Activated naive CD8-positive, alpha-beta T cell treated with anti-CD3 and anti-CD28 coated beads, Interleukin-2, amount 50 U/mL, for 24 hours (primary cell): ENCODE measurements around the gene BAHD1.

Source experiments
- ATAC-seq: fragments of 150-1000 bp; cut with Tn5 transposase; one replicate; pipeline ENCODE4 v1.10.0; 2021
- DNase-seq: peaks from one replicate; pipeline ENCODE4 v3.0.0; 2021
- H3K27ac Mint-ChIP-seq: one replicate; pipeline ENCODE4 v1.8.0; 2021; ENCODE audit warnings: mild to moderate bottlenecking, mixed read lengths
- H3K27me3 Mint-ChIP-seq: one replicate; pipeline ENCODE4 v1.8.0; 2021; ENCODE audit warnings: mixed read lengths
- H3K36me3 Mint-ChIP-seq: one replicate; pipeline ENCODE4 v1.8.0; 2021; ENCODE audit warnings: low read depth, mixed read lengths
- H3K4me1 Mint-ChIP-seq: one replicate; pipeline ENCODE4 v1.8.0; 2021; ENCODE audit warnings: mixed read lengths
- H3K4me3 Mint-ChIP-seq: one replicate; pipeline ENCODE4 v1.8.0; 2021; ENCODE audit warnings: mild to moderate bottlenecking, moderate library complexity, mixed read lengths
- H3K9me3 Mint-ChIP-seq: one replicate; pipeline ENCODE4 v1.8.0; 2021; ENCODE audit warnings: mixed read lengths

BAHD1 gene

DNA sequence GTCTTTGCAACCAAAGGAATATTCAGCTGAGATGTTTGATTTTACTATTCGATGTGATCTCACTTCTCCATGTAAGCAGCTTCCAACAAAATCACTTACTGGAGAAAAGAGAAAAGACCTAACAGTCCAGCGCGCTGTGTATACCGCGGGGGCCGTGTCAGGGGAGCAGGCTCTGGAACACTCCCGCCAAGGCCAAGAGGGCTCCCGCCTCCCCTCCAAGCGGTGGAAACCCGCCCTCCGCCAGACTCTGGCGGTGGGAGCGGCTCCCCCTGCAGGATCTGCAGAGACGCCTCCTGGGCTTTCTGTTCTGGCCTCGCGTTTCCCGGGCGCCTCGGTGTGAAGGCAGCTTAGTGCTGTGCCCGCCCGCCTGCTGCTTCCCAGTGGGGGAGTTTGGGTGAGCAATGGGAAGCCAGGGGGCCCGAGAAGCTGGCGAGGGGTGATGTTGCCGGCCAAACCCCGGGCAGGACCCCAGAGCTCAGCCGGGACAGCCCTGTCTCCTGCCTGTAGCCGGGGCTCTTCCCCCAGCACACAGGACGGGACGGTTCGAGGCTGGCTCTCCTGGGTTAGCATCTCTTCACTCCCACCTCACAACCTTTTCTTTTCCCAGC is 66.3 kb downstream of the BAHD1 start:
- DNase-seq, result peak; percentile 77
- ATAC-seq, result peak; percentile 93
- Mint-ChIP-seq H3K4me3 (peak overlapping the region; percentile 3), H3K36me3 (no peaks in the 10 kb centered on the region), H3K27me3 (peaks cover 59% of the 10 kb centered on the region), H3K27ac (no peak overlapping the region), H3K4me1 (peaks cover 30% of the 10 kb centered on the region), H3K9me3 (no peaks in the 10 kb centered on the region)

DNA sequence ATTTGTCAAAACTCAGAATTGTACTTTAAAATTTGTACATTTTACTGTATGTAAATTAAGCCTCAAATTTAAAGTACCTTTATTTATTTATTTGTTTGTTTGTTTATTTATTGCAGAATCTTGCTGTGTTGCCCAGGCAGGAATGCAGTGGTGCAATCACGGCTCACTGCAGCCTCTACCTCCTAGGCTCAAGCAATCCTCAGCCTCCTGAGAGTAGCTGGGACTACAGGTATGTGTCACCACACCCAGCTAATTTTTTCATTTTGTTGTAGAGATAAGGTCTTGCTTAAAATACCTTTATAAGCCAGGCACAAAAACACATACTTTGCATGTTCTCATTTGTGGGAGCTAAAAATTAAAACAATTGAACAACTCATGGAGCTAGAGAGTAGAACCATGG is 67.5 kb downstream of the BAHD1 start:
- no peak for DNase-seq
- Mint-ChIP-seq H3K27ac (no peak overlapping the region), H3K36me3 (no peaks in the 10 kb centered on the region), H3K4me3 (no peak overlapping the region), H3K27me3 (peaks cover 66% of the 10 kb centered on the region), H3K9me3 (no peaks in the 10 kb centered on the region), H3K4me1 (peaks cover 32% of the 10 kb centered on the region)
- ATAC-seq, result no peak

DNA sequence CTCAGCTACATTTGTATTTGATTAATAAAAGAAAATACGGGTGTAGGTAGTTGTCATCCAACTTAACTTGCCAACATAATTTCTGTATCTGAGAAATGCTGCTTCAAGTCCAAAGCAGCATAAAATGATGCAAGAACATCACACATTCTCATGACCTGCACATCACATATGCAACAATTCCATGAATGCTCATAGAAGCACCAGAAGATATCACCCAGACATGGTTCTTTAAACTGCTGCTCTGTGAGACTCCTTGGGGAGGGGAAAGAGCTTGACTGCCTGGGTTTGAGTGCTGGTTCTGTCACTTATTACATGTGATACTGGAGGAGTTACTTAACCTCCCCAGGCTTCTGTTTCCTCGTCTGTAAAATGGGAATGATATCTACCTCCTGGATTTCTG is 69.4 kb downstream of the BAHD1 start:
- no peaks in the 10 kb centered on the region for H3K36me3 Mint-ChIP-seq
- DNase-seq (no peak), ATAC-seq (no peak)
- peaks cover 32% of the 10 kb centered on the region for H3K4me1 Mint-ChIP-seq
- no peaks in the 10 kb centered on the region for H3K9me3 Mint-ChIP-seq
- no peak overlapping the region for H3K4me3 Mint-ChIP-seq
- no peak overlapping the region for H3K27ac Mint-ChIP-seq
- peaks cover 70% of the 10 kb centered on the region for H3K27me3 Mint-ChIP-seq

DNA sequence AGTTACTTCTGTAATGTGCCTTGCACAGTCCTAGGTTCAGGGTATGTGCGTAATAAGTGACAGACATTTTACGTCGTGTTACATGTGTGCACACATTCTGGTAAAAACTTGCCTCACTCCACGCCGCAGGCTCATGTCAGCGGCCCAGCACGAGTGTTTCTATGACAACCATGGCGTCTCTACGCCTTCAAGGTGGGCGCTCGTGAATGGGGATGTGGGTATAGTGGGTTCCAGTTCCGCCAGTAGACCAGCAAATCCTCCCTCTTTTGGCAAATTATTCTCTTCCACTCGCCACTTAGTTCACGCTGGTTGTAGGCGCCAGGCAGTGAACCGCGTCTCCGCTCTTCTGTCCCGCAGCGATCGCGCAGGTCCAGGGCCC is 70.3 kb downstream of the BAHD1 start:
- no peak for ATAC-seq
- Mint-ChIP-seq H3K27ac (no peak overlapping the region), H3K9me3 (no peaks in the 10 kb centered on the region), H3K36me3 (no peaks in the 10 kb centered on the region), H3K4me1 (peaks cover 32% of the 10 kb centered on the region), H3K4me3 (peak overlapping the region; percentile 77), H3K27me3 (peaks cover 67% of the 10 kb centered on the region)
- no peak for DNase-seq

DNA sequence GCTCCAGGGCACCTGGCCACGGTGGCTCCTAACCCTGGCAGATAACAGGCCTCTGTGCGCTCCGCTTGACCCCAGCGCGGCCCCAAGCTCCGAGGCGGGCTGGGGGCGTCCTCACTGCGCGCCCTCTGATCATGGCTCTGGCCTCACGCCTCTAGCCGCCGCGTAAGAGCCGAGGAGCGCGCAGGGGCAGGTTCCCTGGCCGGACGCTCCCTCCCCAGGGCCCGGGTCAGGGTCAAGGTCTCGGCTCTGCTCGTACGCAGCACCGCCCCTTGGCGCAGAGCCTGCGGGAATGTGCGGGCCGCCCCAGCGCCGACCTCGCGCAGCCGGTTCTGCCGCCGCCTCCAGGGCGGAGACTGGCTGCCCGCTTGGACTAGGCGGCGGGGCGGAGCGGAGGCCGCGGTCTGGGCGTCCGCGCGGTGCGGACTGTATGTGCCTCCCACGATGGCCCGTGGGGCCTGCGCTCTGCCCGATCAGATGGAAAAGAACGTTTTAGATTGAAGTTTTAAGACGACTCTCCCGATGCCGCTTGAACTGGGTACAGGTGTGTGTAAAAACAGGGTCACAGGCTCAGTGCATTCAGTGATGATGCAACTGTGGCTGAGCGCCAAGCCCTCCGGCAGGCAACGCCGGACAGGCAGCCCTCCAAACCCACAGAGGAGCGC is 70.8 kb downstream of the BAHD1 start:
- H3K9me3 Mint-ChIP-seq, result no peaks in the 10 kb centered on the region
- peak overlapping the region; percentile 77 for H3K4me3 Mint-ChIP-seq
- peaks cover 28% of the 10 kb centered on the region for H3K4me1 Mint-ChIP-seq
- H3K27me3 Mint-ChIP-seq, result peaks cover 62% of the 10 kb centered on the region
- no peaks in the 10 kb centered on the region for H3K36me3 Mint-ChIP-seq
- DNase-seq, result peak; percentile 26
- ATAC-seq, result peak; percentile 56
- H3K27ac Mint-ChIP-seq, result no peak overlapping the region

DNA sequence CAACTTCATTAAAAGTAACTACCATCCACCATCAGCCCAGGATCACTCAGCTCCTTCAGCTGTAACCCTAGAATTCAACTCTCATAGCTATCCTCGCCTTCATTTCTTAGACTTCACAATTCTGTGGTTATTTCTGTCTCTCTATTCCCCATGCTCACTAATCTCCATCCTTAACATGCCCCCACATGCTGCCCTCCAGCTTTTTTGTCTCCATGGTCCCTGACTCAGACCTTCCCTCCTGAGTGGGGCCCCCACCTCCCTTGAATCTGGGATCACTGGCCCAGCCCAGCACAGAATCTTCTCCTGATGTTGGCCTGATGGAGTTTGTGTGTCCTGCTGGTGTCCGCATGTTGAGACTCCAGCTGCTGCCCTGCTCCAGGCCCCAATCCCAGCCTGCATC is 71.7 kb downstream of the BAHD1 start:
- Mint-ChIP-seq H3K27ac (peak overlapping the region; percentile 32), H3K9me3 (no peaks in the 10 kb centered on the region), H3K4me1 (peaks cover 21% of the 10 kb centered on the region), H3K27me3 (peaks cover 57% of the 10 kb centered on the region), H3K4me3 (peak overlapping the region; percentile 60), H3K36me3 (no peaks in the 10 kb centered on the region)
- no peak for DNase-seq
- no peak for ATAC-seq

DNA sequence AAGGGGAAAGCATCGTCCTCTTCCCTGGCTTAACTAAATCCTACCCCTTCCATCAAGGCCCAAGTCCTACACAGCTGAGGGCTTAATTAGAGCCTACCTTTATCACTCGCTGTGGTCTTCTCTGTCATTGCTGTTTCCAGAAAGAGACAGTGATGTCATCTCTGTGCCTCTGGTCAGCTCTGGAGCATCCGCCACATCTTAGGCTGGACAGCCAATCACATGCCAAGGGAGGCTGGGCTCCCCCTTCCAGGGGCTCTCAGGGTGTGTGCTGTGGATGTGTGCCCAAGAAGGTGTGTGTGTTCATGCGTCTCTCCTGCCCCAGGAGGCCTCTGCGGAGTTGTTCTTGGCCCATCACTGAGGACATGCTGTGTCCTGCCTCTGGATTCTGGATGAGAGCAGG is 72.9 kb downstream of the BAHD1 start:
- H3K36me3 Mint-ChIP-seq, result no peaks in the 10 kb centered on the region
- peaks cover 18% of the 10 kb centered on the region for H3K4me1 Mint-ChIP-seq
- no peak overlapping the region for H3K4me3 Mint-ChIP-seq
- DNase-seq (no peak), ATAC-seq (no peak)
- no peaks in the 10 kb centered on the region for H3K9me3 Mint-ChIP-seq
- H3K27ac Mint-ChIP-seq, result no peak overlapping the region
- H3K27me3 Mint-ChIP-seq, result peaks cover 46% of the 10 kb centered on the region

GRCh38 chr15:40516322-40516721 is 75.6 kb downstream of the BAHD1 start:
- Mint-ChIP-seq H3K4me3 (no peak overlapping the region), H3K27me3 (peaks cover 22% of the 10 kb centered on the region), H3K27ac (no peak overlapping the region), H3K4me1 (peaks cover 12% of the 10 kb centered on the region), H3K9me3 (no peaks in the 10 kb centered on the region), H3K36me3 (no peaks in the 10 kb centered on the region)
- ATAC-seq (no peak), DNase-seq (no peak)
